GM21367 (cell line): ENCODE results near the gene COL19A1.
A peak's percentile ranks its signal among the peaks of the same experiment; 100 is the strongest.

ENCODE experiments used
- ATAC-seq: cut with Tn5 transposase; IDR thresholded peaks from one replicate; pipeline ENCODE4 v1.9.1; 2021; ENCODE audit not compliant: unreplicated experiment

Gene COL19A1

DNA sequence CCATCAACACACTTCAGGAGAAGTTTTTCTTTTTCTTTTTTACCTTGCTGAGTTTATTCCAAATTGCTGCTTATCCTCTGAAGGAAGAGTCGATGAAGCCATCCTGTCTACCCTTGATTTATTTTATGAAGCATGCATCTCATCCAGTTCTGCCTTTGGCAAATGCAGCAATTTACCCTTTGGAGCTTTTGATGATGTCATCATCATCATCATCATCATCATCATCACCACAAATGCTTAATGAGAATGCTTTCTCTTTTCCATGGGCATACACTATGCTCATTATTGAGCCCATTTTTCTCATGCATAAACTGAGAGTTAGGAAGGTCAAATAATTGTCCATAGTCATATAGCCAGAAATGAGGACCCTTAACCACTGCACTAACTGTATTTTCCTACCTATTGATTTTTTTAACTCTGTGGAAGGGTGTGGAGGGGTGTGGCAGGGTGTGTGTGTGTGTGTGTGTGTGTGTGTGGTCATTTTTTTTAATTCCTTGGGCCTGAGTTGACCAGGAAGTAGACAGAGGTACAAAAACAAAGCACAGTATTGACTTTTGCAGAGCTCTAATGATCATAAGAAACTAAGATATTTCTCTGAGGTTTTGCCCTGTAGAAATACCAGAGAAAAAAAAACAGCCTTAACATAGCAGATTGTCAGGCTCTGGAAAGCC, 353.7 kb downstream of the COL19A1 start:
- no peak for ATAC-seq

DNA sequence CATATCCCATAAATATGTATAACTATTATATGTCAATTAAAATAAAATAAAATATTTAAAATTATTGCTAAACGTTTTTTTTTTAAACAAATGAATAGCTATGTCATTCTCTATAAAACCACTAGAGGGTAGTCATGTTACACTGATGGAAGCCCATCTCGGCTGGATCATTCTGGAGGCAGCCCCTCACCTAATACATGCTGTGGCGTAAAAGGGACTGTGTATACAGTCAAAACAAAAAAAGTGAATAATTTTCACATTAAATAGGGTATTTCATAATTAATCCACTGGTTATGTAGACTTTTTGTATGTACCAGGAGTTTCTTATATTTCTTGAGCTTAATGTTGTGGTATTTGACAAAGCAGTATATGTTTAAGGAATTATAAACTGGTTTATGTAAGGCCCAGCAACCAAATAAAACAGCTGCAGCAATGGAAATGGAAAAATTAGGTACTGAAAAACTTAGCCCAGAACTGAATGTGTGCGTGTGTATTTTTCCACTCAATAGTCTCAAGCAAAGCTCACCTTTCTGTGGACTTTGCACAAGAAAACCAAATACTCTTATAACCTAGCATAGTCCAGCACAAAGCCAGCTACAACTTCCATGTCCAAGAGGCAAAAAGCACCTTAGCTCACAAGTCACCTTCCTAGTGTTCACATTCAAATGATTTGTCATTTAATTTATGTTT, 354.8 kb downstream of the COL19A1 start:
- ATAC-seq, result peak; percentile 72

DNA sequence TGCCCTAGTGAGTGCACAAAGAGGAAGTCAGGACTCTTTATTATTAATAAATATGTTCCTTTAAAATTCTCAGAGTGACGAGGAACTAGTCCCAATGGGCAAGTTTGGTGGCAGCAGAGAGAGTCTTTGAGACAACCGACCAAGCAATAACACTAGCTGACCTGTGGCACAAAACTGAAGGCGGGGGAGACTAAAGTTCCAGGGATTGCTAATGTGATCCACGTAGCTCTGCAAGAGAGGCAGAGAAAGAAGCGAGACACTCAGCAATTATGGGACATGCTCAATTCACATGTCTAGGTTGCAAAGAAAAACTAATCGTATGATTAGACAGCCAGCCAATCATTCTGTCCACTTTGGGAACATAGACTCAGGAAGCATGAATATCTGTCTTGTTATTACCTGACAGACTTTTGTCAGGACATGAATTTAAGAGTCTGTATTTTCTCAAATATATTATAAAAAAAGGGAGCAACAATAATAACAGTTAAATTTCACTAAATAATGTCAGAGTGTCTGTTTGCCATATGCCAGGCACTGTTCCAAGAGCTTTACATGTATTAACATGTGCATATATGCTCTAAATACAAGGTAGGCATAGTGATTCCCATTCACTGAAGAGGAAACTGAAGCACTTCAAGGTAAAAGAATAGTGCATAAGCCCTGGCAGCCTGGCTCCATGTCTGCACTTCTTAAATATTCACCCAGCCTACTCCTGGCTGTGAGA, 355.5 kb downstream of the COL19A1 start:
- ATAC-seq, result no peak

DNA sequence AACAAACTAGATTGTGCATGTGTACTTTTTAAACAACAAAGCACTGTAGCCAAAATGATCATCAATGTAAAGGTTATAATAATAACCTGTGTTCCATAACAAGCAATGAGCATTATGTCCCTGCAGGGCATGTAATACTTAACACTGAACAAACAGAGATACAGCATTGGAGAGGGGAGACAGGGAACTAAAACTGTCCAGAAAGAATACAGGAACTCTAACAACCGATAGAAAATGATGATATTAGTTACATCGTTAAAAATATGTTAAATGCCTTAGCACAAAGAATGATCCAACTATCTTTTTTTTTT, 356.0 kb downstream of the COL19A1 start:
- no peak for ATAC-seq

DNA sequence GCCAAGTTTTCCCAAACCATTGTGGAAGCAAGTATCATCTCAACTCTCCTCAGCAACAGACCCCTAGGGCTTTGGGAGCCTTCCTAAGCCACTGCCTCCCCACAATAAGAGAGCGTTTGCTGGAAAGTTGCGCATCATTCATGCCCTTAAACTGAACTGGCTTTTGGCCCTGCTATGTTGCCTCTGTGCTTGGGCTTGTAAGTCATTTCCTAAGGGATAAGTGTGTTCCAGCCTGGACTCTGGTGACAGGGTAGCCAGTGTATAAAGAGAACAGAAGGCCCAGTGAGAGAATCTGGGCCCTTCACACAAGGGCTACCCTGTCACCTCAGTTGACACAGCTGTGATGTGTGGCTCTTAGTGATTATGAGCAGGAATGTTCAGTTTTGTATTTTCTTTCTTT, 358.7 kb downstream of the COL19A1 start:
- ATAC-seq, result no peak

DNA sequence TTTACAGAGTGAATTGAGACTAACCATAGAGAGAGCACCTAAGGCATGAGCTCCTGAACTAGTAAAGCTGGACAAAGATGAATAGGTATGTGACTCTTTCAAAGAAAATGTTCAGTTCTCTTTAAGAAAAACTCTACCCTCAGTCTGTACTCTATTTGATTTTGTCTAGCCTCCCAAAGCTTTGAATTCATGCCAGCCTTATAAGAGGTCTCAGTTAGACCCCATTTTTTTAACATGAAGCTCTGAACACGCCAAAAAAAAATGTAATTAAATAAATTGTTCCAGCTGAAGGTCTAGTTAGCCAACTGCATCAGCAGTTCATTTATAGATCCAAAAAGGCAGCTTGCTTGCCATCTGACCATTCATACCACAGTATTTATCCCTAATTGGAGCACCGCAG, 365.0 kb downstream of the COL19A1 start:
- ATAC-seq, result no peak

DNA sequence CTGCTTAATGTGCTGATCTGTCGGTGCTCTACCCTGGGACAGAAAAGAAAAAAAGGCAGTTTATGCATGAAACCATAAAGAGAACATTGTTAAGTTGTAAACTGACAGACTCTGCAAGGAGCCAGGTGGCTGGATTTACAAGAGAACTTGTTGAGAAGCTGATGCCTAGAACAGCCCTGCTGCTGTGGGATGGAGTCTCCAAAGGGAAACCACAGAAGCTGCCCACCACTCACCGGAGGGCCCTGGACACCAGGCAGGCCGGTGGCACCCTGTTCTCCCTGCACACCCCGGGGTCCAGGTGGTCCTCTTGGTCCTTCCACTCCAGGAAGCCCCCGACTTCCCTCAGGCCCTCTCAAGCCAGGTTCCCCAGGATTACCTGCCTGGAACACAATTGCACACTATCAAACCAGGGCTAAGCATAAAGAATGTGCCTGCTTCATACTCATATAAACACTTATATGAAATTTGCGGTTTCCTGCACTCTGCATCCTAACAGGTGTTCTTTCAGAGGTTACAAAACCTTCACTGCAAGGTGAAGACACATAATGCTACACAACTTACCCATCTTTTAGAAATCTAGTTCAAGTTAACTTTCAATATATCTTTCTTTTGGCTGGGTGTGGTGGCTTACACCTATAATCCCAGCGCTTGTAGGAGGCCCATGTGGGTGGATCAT, 368.3 kb downstream of the COL19A1 start:
- ATAC-seq, result no peak

DNA sequence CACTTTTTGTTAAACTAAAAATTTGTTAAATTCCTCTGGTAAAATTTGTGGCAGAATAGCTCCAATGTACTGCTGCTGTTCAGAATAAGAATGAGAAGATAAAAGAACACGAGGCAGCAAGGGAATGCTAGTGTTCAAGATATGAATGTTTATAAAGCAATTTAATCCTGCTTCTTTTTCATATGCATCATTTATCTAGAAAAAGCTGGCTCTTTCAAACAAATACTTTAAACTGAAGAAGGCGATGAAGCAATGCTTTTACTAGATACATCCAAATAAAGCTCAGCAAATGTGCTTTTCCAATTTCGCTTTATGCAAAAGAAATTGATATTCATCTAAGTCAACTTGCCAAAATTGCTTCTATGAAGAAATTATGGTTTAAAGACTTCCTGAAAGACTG, 370.0 kb downstream of the COL19A1 start:
- ATAC-seq, result no peak

DNA sequence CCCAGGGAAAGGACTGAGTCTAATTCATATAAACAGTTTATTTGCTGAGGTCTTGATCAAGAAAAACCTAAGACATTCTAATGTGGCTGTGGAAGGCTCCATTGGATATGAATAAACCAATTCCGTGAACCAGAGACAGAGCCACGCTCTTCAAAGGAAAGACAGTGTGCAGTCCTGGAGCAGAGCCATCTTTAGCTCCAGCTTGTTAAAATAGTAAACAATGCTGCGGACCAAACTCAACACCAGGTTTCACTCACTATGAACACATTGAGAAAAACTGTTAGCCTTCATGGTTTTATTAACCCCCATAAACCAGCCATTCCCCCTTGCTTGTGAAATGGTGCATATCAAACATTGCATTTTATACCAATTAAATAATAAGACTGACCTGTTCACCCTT, 374.7 kb downstream of the COL19A1 start:
- no peak for ATAC-seq

DNA sequence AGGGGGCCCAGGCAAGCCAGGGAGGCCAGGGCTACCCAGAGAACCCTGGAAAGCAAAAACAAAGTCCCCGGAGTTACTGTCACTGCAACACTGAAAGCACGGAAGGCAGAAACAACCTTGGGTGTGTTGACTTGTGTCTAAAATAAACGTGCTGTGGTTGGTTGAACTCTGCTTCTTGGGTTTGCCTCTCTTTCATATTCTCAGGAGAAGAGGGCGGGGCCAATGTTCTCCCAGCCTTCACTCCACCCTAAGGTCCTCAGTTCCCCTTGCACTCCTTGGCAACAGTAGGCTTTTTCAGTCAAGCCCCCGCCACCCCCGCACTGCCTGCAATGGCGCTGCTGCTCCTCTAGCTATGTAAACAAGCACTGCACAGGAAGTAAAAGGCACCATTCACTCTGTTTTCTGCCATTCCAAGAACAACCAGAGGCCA, 375.6 kb downstream of the COL19A1 start:
- no peak for ATAC-seq

DNA sequence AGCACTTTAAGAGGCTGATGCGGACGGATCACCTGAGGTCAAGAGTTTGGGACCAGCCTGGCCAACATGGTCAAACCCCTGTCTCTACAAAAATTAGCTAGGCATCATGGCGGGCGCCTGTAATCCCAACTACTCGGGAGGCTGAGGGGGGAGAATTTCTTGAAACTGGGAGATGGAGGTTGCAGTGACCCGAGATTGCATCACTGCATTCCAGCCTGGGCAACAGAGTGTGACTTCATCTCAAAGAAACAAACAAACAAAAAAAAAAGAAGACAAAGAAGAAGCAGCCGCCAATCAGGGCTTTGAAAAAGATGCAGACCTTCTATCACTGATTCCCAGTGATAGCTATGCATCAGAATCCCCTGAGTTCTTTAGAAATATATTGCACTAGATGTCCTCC, 379.8 kb downstream of the COL19A1 start:
- ATAC-seq, result no peak

DNA sequence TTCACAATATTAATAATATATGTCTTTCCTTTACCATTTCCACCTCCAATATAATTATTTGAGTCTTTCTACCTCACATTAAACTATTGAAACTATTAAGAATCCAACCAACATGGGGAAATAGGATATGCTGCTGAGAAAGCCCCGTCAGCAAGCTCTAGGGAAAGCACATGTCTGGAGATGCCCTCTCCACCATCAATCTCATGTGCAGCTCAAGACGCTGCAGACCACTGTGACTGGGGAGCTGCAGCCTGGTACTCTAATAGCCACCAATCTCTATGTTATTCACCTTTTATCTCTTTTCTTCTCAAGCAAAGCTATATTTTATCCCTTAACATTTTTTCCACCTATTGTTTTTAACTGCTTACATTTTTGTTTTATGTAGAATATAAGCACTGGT, 386.2 kb downstream of the COL19A1 start:
- no peak for ATAC-seq

DNA sequence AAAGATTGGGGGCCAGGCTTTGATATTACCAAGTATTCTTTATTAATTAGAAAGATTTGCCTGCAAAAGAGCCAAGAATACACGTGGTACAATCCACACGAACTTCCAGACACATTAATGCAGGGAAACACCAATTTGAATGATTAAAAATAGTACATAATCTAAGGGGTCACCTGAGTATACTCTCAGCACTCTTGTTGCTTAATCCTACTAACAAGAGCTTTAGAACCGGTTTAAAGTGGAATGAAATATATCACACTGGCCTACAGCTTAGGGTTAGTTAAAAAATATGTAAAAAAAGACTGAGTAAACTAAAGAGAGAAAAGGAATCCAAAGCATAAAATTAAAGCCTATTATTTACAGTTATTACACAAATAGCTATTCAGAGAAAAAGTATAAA, 387.6 kb downstream of the COL19A1 start:
- no peak for ATAC-seq

DNA sequence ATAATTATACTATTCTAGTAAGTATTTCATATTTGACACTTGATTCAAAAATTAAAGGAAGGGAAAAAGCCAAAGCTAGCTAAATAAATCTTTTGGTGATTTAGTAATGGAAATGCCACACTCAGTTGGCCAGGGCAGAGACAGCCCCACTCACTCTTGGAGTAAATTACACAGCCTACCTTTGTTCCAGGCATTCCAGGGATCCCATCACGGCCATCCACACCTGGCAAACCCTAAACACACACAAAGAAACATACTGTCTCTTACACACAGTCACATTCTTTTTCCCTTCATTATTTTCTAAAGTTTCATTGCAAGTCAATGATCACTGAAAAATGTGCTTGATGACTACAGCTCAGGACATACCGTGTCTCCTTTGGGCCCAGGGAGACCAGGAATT, 388.4 kb downstream of the COL19A1 start:
- ATAC-seq, result no peak

DNA sequence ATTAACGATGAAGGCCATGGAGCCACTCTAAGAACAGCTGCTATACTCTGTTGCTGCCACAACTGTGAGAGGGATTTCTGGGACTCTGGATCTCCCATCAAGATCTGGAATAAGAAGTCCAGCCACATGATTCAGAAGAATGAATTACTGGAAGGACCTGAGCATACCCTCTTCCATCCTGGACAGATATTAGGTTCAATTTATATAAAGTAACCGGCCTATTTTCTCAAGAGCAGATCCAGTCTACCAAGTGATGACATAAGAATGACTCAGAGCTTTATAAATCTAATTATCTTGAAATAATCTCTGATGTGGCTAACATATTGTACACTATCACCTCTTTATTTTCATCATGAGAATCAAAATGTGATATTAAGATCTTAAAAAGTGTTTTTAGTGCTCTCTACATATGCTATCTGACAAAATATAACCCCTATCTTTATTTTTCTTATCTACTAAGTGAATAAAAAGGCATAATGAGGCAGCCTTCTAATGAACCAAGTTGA, 391.5 kb downstream of the COL19A1 start:
- ATAC-seq, result no peak

DNA sequence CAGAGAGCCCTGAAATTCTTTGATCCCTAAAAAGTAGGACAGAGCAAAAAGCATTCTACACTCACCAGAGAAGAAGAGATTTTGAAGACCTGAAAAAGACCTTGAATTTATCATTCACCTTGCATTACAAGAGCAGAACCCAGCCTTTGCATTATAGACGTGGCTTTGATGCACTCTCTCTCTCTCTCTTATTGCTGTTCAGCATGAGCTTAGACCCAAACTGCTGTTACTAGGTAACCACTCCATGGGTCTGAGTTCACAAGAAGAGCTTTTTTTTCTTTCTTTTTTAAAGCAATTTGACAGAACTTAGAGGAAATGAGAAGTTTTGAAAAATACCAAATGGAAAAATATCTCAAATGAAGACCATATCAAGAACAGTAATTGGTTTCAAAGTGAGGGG, 392.1 kb downstream of the COL19A1 start:
- no peak for ATAC-seq
